Raji (cell line): ENCODE measurements around the gene FRMD4A.

Experiments used
- POLR2A ChIP-seq: IDR thresholded peaks from 2 replicates; pipeline ENCODE4 v1.6.1; 2011; ENCODE audit warnings: low read depth, low read length, control low read depth; ENCODE audit not compliant: insufficient read depth

Gene FRMD4A

GRCh38 chr10:13700473-13701144 lies 630.1 kb downstream of the FRMD4A start:
- no peak for TF ChIP-seq POLR2A

- no peak for TF ChIP-seq POLR2A
Measured at GRCh38 chr10:13699216-13699615, 631.5 kb downstream of the FRMD4A start.

GRCh38 chr10:13698217-13698616 lies 632.5 kb downstream of the FRMD4A start:
- TF ChIP-seq POLR2A = no peak

- TF ChIP-seq POLR2A = no peak
Measured at GRCh38 chr10:13696071-13696470, 634.7 kb downstream of the FRMD4A start.

GRCh38 chr10:13695588-13695987 lies 635.1 kb downstream of the FRMD4A start:
- no peak for TF ChIP-seq POLR2A

GRCh38 chr10:13693783-13694700 lies 636.7 kb downstream of the FRMD4A start:
- no peak for TF ChIP-seq POLR2A

GRCh38 chr10:13690281-13690825 lies 640.4 kb downstream of the FRMD4A start:
- TF ChIP-seq POLR2A = no peak

- no peak for TF ChIP-seq POLR2A
Measured at GRCh38 chr10:13686331-13686752, 644.4 kb downstream of the FRMD4A start.

- no peak for TF ChIP-seq POLR2A
Measured at GRCh38 chr10:13685885-13686284, 644.8 kb downstream of the FRMD4A start.

GRCh38 chr10:13684806-13685482 lies 645.8 kb downstream of the FRMD4A start:
- TF ChIP-seq POLR2A = no peak

- TF ChIP-seq POLR2A = no peak
Measured at GRCh38 chr10:13684252-13684791, 646.4 kb downstream of the FRMD4A start.

- no peak for TF ChIP-seq POLR2A
Measured at GRCh38 chr10:13683017-13683416, 647.7 kb downstream of the FRMD4A start.

GRCh38 chr10:13681960-13682359 lies 648.8 kb downstream of the FRMD4A start:
- TF ChIP-seq POLR2A = no peak

GRCh38 chr10:13681528-13681927 lies 649.2 kb downstream of the FRMD4A start:
- TF ChIP-seq POLR2A = no peak

- no peak for TF ChIP-seq POLR2A
Measured at GRCh38 chr10:13681095-13681494, 649.6 kb downstream of the FRMD4A start.
